IMR-90 (cell line): ENCODE data around the gene TMEM163. TPM values are rescaled to one million over a fixed set of nuclear protein-coding genes. Genes with fewer than 3 reads are reported as not detected.
"Not testable (repeated sequence)": the region's sequence is repeated elsewhere in the genome, so short reads cannot be mapped to it uniquely, and the experiment has no call there.

Source experiments
- ATAC-seq: fragments of 200-7000 bp; cut with Tn5 transposase; 2 replicates; pipeline ENCODE4 v1.9.1; 2020; ENCODE audit warnings: low read depth, mild to moderate bottlenecking, moderate library complexity
- BruUV-seq: library from RNA; stranded (reverse); fragments of 400-500 nt; replicated peaks from 2 replicates; lab custom pipeline; 2021; lab: Mats Ljungman, UMichigan
- CTCF ChIA-PET: fragments of 300-600 bp; formaldehyde crosslinking; extraction: SDS; loops from one replicate; lab custom pipeline; 2021; ENCODE audit warnings: antibody characterized with exemption; lab: Yijun Ruan, JAX
- POLR2A ChIA-PET: fragments of 300-600 bp; sonication (Branson Sonifier 250); formaldehyde crosslinking; loops from one replicate; lab custom pipeline; 2022; ENCODE audit warnings: antibody characterized with exemption; ENCODE audit not compliant: unreplicated experiment; lab: Charles Lee
- DNase-seq: peaks from one replicate; pipeline ENCODE4 v3.0.0; 2013
- H2AFZ ChIP-seq: replicated peaks from 2 replicates; pipeline ENCODE3; 2013; ENCODE audit warnings: low read length, mild to moderate bottlenecking; ENCODE audit not compliant: poor library complexity
- H2AK5ac ChIP-seq: 2 replicates; pipeline ENCODE4 v1.6.1; 2013; ENCODE audit warnings: low read depth, low read length, inconsistent platforms
- H2AK9ac ChIP-seq: replicated peaks from 2 replicates; pipeline ENCODE3; 2013; ENCODE audit warnings: mild to moderate bottlenecking, low read depth, low read length, moderate library complexity; ENCODE audit not compliant: poor library complexity
- H2BK120ac ChIP-seq: 2 replicates; pipeline ENCODE4 v1.6.1; 2013; ENCODE audit warnings: low read depth, low read length, inconsistent platforms
- H2BK15ac ChIP-seq: 3 replicates; pipeline ENCODE4 v1.6.1; 2013; ENCODE audit warnings: low read depth, low read length, inconsistent platforms
- H2BK20ac ChIP-seq: 2 replicates; pipeline ENCODE4 v1.6.1; 2013; ENCODE audit warnings: low read depth, mild to moderate bottlenecking, inconsistent platforms, low read length, moderate library complexity
- H2BK5ac ChIP-seq: 2 replicates; pipeline ENCODE4 v1.6.1; 2013; ENCODE audit warnings: mild to moderate bottlenecking, low read depth, low read length, inconsistent platforms; ENCODE audit not compliant: poor library complexity, severe bottlenecking
- H3K14ac ChIP-seq: replicated peaks from 2 replicates; pipeline ENCODE4 v1.6.1; 2013; ENCODE audit warnings: low read depth, low read length, inconsistent platforms
- H3K18ac ChIP-seq: 2 replicates; pipeline ENCODE4 v1.6.1; 2013; ENCODE audit warnings: low read depth, low read length, control low read depth
- H3K23ac ChIP-seq: 2 replicates; pipeline ENCODE4 v1.6.1; 2013; ENCODE audit warnings: low read depth, low read length, inconsistent platforms
- H3K27ac ChIP-seq: 2 replicates; pipeline ENCODE4 v1.5.1; 2013; ENCODE audit warnings: mild to moderate bottlenecking, control low read depth, low read length; ENCODE audit not compliant: insufficient read depth
- H3K27me3 ChIP-seq: 2 replicates; pipeline ENCODE4 v1.6.1; 2013; ENCODE audit warnings: low read length; ENCODE audit not compliant: control insufficient read depth, insufficient read depth
- H3K36me3 ChIP-seq: 2 replicates; pipeline ENCODE4 v1.6.1; 2013; ENCODE audit warnings: low read length, mixed read lengths; ENCODE audit not compliant: control insufficient read depth, insufficient read depth
- H3K4ac ChIP-seq: 2 replicates; pipeline ENCODE4 v1.6.1; 2013; ENCODE audit warnings: low read depth, low read length, inconsistent platforms
- H3K4me1 ChIP-seq: 2 replicates; pipeline ENCODE4 v1.6.1; 2013; ENCODE audit warnings: low read length, mixed read lengths; ENCODE audit not compliant: control insufficient read depth, insufficient read depth
- H3K4me2 ChIP-seq: 2 replicates; pipeline ENCODE4 v1.6.1; 2013; ENCODE audit warnings: low read depth, mild to moderate bottlenecking, control low read depth, low read length, moderate library complexity
- H3K4me3 ChIP-seq: 2 replicates; pipeline ENCODE4 v1.5.1; 2013; ENCODE audit warnings: low read depth, mild to moderate bottlenecking, control low read depth, low read length, moderate library complexity; ENCODE audit not compliant: insufficient read depth
- H3K56ac ChIP-seq: 2 replicates; pipeline ENCODE4 v1.6.1; 2013; ENCODE audit warnings: low read length, inconsistent platforms; ENCODE audit not compliant: insufficient read depth; ENCODE audit errors: extremely low read depth
- H3K79me1 ChIP-seq, 2 experiments: 2 replicates each; pipeline ENCODE4 v1.6.1; 2013; ENCODE audit warnings: low read length in 2 of 2, inconsistent platforms in 1 of 2, low read depth in 1 of 2
- H3K9ac ChIP-seq: 2 replicates; pipeline ENCODE4 v1.6.1; 2013; ENCODE audit warnings: low read depth, low read length, control low read depth
- H3K9me1 ChIP-seq: 2 replicates; pipeline ENCODE4 v1.6.1; 2013; ENCODE audit warnings: low read length, inconsistent platforms; ENCODE audit not compliant: insufficient read depth
- H3K9me3 ChIP-seq: 2 replicates; pipeline ENCODE4 v1.6.1; 2013; ENCODE audit warnings: low read length; ENCODE audit not compliant: control insufficient read depth, insufficient read depth
- H4K20me1 ChIP-seq: 2 replicates; pipeline ENCODE4 v1.6.1; 2013; ENCODE audit warnings: low read length, inconsistent platforms; ENCODE audit not compliant: insufficient read depth
- H4K5ac ChIP-seq: 2 replicates; pipeline ENCODE4 v1.6.1; 2013; ENCODE audit warnings: mild to moderate bottlenecking, low read depth, low read length, control low read depth
- H4K8ac ChIP-seq, 2 experiments: 2 replicates each; pipeline ENCODE4 v1.6.1; 2013; ENCODE audit warnings: low read depth in 2 of 2, low read length in 2 of 2, control low read depth in 1 of 2, inconsistent platforms in 1 of 2
- H4K91ac ChIP-seq: 2 replicates; pipeline ENCODE4 v1.6.1; 2013; ENCODE audit warnings: low read depth, low read length, inconsistent platforms; ENCODE audit not compliant: insufficient read depth
- WGBS, 2 experiments: methylation state at CpG; one replicate each; pipeline versions ENCODE4 v1.1.5 to v1.1.7; 2013; ENCODE audit warnings: missing lambda C conversion rate in 2 of 2; ENCODE audit not compliant: insufficient read length in 1 of 2; ENCODE audit errors: extremely low coverage in 2 of 2; 5-methylcytosine and 5-hydroxymethylcytosine counted together
- dilution Hi-C: fragments of 300-500 bp; cut with HindIII; formaldehyde crosslinking; loops from one replicate; pipeline ENCODE4 v1.14.3; 2018; ENCODE audit warnings: low sequenced_read_pairs; ENCODE audit not compliant: unreplicated experiment
- in situ Hi-C: fragments of 300-500 bp; cut with MboI; formaldehyde crosslinking; loops from 3 replicates; pipeline ENCODE4 v1.14.3; 2019; ENCODE audit warnings: low sequenced_read_pairs, inconsistent platforms, mixed read lengths
- intact Hi-C: fragments of 100-400 bp; cut with micrococcal nuclease; formaldehyde crosslinking; loops from 2 replicates; pipeline ENCODE4 v1.10.0; 2022
- polyA plus RNA-seq, 3 experiments: library from polyadenylated mRNA; depleted of rRNA; stranded (reverse); fragments of >200 nt; gene quantifications; 2 replicates each; pipeline ENCODE4 v1.2.3, GENCODE V29; 2012; ENCODE audit warnings: low replicate concordance in 1 of 3
- total RNA-seq: library from RNA; depleted of rRNA; stranded (reverse); fragments of >200 nt; gene quantifications from 2 replicates; pipeline ENCODE4 v1.2.3, GENCODE V29; 2012

The TMEM163 gene
- total and polyA plus RNA-seq, 2 of the 4 experiments (the other 2 are of a cell fraction), result not detected

DNA sequence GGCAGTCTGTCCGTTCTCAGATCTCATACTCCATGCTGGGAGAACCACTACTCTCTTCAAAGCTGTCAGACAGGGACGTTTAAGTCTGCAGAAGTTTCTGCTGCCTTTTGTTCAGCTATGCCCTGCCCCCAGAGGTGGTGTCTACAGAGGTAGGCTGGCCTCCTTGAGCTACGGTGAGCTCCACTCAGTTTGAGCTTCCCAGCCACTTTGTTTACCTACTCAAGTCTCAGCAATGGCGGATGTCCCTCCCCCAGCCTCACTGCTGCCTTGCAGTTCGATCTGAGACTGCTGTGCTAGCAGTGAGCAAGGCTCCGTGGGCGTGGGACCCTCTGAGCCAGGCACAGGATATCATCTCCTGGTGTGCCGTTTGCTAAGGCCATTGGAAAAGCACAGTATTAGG, 33.2 kb upstream of the TMEM163 start:
- H2BK15ac ChIP-seq, H3K23ac ChIP-seq, H2AK5ac ChIP-seq, H3K18ac ChIP-seq, H2BK20ac ChIP-seq, H3K36me3 ChIP-seq, intact Hi-C loops, H4K20me1 ChIP-seq, H3K27ac ChIP-seq, H4K5ac ChIP-seq, H2AFZ ChIP-seq, CTCF ChIA-PET, DNase-seq, in situ Hi-C loops, BruUV-seq, H3K4me3 ChIP-seq, ATAC-seq, POLR2A ChIA-PET, H3K9ac ChIP-seq, H3K4me2 ChIP-seq, dilution Hi-C loops, H2BK120ac ChIP-seq, H3K4ac ChIP-seq, H3K9me3 ChIP-seq, H2AK9ac ChIP-seq, H4K91ac ChIP-seq, H3K9me1 ChIP-seq, H3K4me1 ChIP-seq, H3K14ac ChIP-seq, H3K79me1 ChIP-seq, H3K56ac ChIP-seq, H3K27me3 ChIP-seq, H4K8ac ChIP-seq, H2BK5ac ChIP-seq: not testable (repeated sequence)
- no CpG with 5 or more reads among the region's 8 CpGs for WGBS, 2 experiments
